Thyroid gland (tissue), 4 donors: ENCODE data around the gene NANOS3. TPM values are rescaled to one million over a fixed set of nuclear protein-coding genes. Genes with fewer than 3 reads are reported as not detected.

Experiments used
- DNase-seq, 2 donors: peaks; one replicate each; pipeline ENCODE4 v3.0.0-alpha.2; 2019
- H3K27ac ChIP-seq, 3 donors: fragments of 200-600 bp; sonication (generic); 1 replicate in 2 of 3; 2 replicates in 1 of 3; pipeline ENCODE4 v1.5.1; 2016 to 2019; ENCODE audit warnings: mild to moderate bottlenecking in 1 of 3, moderate library complexity in 1 of 3
- H3K27me3 ChIP-seq: fragments of 200-600 bp; sonication (generic); one replicate; pipeline ENCODE4 v1.5.1; 2019
- H3K36me3 ChIP-seq, 2 donors: fragments of 200-600 bp; sonication (generic); one replicate each; pipeline ENCODE4 v1.5.1; 2016 to 2019
- H3K4me1 ChIP-seq, 2 donors: fragments of 200-600 bp; sonication (generic); one replicate each; pipeline ENCODE4 v1.5.1; 2017 to 2019
- H3K4me3 ChIP-seq, 3 donors: fragments of 200-600 bp; sonication (generic); replicated peaks in 1 of 3; 1 replicate in 2 of 3; 2 replicates in 1 of 3; pipeline ENCODE4 v1.5.1; 2016; ENCODE audit warnings: mild to moderate bottlenecking in 1 of 3
- H3K9me3 ChIP-seq: fragments of 200-600 bp; sonication (generic); one replicate; pipeline ENCODE4 v1.5.1; 2017
- POLR2A ChIP-seq, 2 donors: fragments of 450-650 bp; IDR thresholded peaks; one replicate each; pipeline ENCODE4 v1.6.1; 2017; ENCODE audit warnings: antibody characterized with exemption in 2 of 2, mild to moderate bottlenecking in 2 of 2, moderate library complexity in 1 of 2
- WGBS, 2 donors: methylation state at CpG; one replicate each; pipeline ENCODE4 v1.1.5; 2017; 5-methylcytosine and 5-hydroxymethylcytosine counted together
- intact Hi-C: fragments of 100-400 bp; cut with DNase I; formaldehyde crosslinking; loops from one replicate; pipeline ENCODE4 v1.15.1; 2023
- total RNA-seq, 4 donors: library from RNA; depleted of rRNA; stranded (reverse); fragments of >200 nt; gene quantifications; one replicate each; pipeline ENCODE4 v1.2.3, GENCODE V29; 2016
- TF ChIP-seq, protein P1 (sequence below), 6 experiments: fragments of 200-600 bp in 3 of 6; fragments of 450-650 bp in 3 of 6; sonication (generic) in 3 of 6; IDR thresholded peaks; one replicate each; pipeline ENCODE4 v1.5.1; 2016 to 2019; ENCODE audit warnings: antibody characterized with exemption in 6 of 6, mild to moderate bottlenecking in 2 of 6, inconsistent platforms in 1 of 6, moderate library complexity in 1 of 6

Gene NANOS3
- total RNA-seq, 4 donors from 2014 or later = not detected

DNA sequence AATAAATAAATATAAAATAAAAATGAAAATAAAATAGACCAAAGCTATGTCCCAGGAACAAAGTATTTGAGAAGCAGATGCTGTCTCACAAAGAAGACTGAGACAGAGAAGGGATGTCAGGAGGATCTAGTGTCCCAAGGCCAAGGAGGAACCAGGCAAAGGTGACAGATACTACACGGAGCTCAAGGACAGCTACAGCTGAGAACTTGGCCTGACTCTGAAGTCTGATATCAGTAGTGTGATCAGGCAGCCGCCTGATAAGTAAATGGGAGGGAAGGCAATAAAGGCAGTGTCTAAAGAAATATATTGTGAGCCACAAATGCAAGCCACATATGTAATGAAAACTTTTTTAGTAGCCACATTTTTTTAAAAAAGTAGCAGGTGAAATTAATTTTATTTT is 20.4 kb upstream of the NANOS3 start:
- intact Hi-C loops = no loop called here
- H3K27me3 ChIP-seq = no peaks in the 10 kb centered on the region
- 77 to 82% methylated on average over 2 of the region's 2 CpGs for WGBS, 2 donors
- no peak for DNase-seq
- H3K36me3 ChIP-seq = no peaks in the 10 kb centered on the region
- no peak overlapping the region for H3K27ac ChIP-seq
- H3K4me3 ChIP-seq = no peak overlapping the region
- H3K4me1 ChIP-seq = peaks cover under 1 to 16% of the 10 kb centered on the region in 2 donors
- TF ChIP-seq, protein P1, sequence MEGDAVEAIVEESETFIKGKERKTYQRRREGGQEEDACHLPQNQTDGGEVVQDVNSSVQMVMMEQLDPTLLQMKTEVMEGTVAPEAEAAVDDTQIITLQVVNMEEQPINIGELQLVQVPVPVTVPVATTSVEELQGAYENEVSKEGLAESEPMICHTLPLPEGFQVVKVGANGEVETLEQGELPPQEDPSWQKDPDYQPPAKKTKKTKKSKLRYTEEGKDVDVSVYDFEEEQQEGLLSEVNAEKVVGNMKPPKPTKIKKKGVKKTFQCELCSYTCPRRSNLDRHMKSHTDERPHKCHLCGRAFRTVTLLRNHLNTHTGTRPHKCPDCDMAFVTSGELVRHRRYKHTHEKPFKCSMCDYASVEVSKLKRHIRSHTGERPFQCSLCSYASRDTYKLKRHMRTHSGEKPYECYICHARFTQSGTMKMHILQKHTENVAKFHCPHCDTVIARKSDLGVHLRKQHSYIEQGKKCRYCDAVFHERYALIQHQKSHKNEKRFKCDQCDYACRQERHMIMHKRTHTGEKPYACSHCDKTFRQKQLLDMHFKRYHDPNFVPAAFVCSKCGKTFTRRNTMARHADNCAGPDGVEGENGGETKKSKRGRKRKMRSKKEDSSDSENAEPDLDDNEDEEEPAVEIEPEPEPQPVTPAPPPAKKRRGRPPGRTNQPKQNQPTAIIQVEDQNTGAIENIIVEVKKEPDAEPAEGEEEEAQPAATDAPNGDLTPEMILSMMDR (IDR thresholded peaks at IDR 0.05) = no peak
- TF ChIP-seq POLR2A (IDR thresholded peaks at IDR 0.05) = no peak
- no peaks in the 10 kb centered on the region for H3K9me3 ChIP-seq

DNA sequence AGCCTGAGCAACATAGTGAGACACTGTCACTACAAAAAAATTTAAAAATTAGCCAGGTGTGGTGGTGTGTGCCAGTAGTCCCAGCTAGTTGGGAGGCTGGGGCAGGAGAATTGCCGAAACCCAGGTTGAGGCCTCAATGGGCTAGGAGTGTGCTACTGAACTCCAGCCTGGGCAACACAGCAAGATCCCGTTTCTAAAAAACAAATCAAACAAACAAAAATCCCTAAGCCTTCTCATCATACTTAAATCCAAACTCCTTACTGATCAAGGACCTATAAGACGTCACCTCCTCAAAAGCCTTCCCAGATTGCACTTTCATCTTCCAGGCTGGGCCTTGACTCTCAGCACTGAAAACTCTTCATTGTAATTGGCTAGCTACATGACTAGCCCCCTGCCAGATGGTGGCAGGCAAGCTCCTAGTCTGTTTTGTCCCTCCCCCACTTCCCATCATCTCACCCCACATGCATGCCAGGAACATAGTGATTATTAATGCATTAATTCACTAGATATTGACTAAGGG is 17.5 kb upstream of the NANOS3 start:
- no peaks in the 10 kb centered on the region for H3K27me3 ChIP-seq
- H3K9me3 ChIP-seq = no peaks in the 10 kb centered on the region
- WGBS, 2 donors = 94 to 100% methylated on average over 3 of the region's 3 CpGs
- no peak for DNase-seq
- no peak overlapping the region for H3K27ac ChIP-seq
- peaks cover 0 to 11% of the 10 kb centered on the region in 2 donors for H3K4me1 ChIP-seq
- no peak overlapping the region for H3K4me3 ChIP-seq
- intact Hi-C loops = no loop called here
- TF ChIP-seq, protein P1 (IDR thresholded peaks at IDR 0.05) = no peak
- no peak for TF ChIP-seq POLR2A (IDR thresholded peaks at IDR 0.05)
- H3K36me3 ChIP-seq = no peaks in the 10 kb centered on the region

DNA sequence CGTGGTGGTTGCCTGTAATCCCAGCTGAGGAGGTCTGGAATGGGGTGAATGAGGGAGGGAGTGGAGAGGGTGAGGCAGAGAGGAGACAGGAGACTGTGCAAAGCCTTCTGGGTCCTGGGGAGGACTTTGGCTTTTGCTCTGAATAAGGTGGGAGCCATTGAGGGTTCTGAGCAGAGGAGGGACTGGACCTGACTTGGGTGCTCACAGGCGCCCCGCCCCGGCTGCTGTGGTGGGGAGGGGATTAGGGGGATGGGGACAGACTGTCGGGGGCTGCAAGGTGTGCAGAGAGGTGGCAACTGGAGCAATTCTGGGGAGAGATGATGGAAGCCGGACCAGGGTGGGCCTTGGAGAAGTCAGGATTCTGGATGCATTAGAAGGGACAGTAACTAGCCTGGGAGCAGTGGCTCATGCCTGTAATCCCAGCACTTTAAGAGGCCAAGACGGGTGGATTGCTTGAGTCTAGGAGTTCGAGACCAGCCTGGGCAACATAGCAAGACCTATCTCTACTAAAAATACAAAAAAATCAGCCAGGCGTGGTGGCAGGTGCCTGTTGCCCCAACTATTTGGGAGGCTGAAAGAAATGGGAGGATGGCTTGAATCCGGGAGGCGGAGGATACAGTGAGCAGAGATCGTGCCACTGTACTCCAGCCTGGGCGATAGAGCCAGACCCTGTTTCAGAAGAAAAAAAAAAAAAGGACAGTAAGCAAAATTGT is 16.1 kb upstream of the NANOS3 start:
- WGBS, 2 donors = 79% methylated on average over 13 of the region's 13 CpGs
- peak overlapping the region in 2 of 3 donors; percentile 89 to 92 for H3K27ac ChIP-seq
- no peak overlapping the region for H3K4me3 ChIP-seq
- H3K27me3 ChIP-seq = no peaks in the 10 kb centered on the region
- TF ChIP-seq, protein P1 (IDR thresholded peaks at IDR 0.05) = no peak
- no peak for TF ChIP-seq POLR2A (IDR thresholded peaks at IDR 0.05)
- H3K4me1 ChIP-seq = peaks cover 0 to 16% of the 10 kb centered on the region in 2 donors
- no peaks in the 10 kb centered on the region for H3K9me3 ChIP-seq
- intact Hi-C loops = no loop called here
- no peaks in the 10 kb centered on the region for H3K36me3 ChIP-seq
- DNase-seq = no peak

DNA sequence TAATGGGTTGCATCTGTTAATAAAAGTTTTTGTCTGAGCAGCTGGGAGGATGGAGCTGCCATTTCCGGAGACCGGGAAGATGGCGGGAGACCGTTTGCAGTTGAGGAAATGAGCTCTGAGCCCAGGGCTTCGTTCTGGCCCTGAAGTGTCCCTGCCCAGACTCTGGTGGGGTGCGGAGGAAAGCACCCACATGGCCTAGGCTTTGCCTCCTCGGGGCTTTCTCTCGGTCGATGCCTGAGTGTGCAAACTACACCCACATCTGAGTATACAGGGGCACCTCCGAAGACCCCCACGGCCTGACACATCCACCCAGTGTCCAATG is 15.6 kb upstream of the NANOS3 start:
- H3K36me3 ChIP-seq = no peaks in the 10 kb centered on the region
- DNase-seq = no peak
- intact Hi-C loops = no loop called here
- H3K4me3 ChIP-seq = no peak overlapping the region
- WGBS, 2 donors = 47 to 55% methylated on average over 11 of the region's 11 CpGs
- H3K27ac ChIP-seq = peak overlapping the region; percentile 75 to 92 (median 89)
- no peaks in the 10 kb centered on the region for H3K27me3 ChIP-seq
- H3K9me3 ChIP-seq = no peaks in the 10 kb centered on the region
- TF ChIP-seq POLR2A (IDR thresholded peaks at IDR 0.05) = no peak
- TF ChIP-seq, protein P1 (IDR thresholded peaks at IDR 0.05) = no peak
- H3K4me1 ChIP-seq = peaks cover 4 to 20% of the 10 kb centered on the region in 2 donors
